ENCODE measurements around the gene FAM3D.

GRCh38 chr3:58596834-58597518 lies 69.6 kb downstream of the FAM3D start:
- TF ChIP-seq POLR2A (IDR thresholded peaks at IDR 0.05; ENCODE audit: low read depth) = no peak
- no peak for TF ChIP-seq CTCF (IDR thresholded peaks at IDR 0.05)
- no peak for TF ChIP-seq POLR2AphosphoS5 (IDR thresholded peaks at IDR 0.05)
- no peak for TF ChIP-seq EP300 (IDR thresholded peaks at IDR 0.05)
